GM12878 (cell line): ENCODE measurements around the gene SEMA7A. TPM values are rescaled to one million over a fixed set of nuclear protein-coding genes. Genes with fewer than 3 reads are reported as not detected.
A peak's percentile ranks its signal among the peaks of the same experiment; 100 is the strongest.

ENCODE experiments used
- ATAC-seq: fragments of 200-7000 bp; cut with Tn5 transposase; 3 replicates; pipeline ENCODE4 v1.9.1; 2020; ENCODE audit warnings: mild to moderate bottlenecking, moderate library complexity
- BruUV-seq: library from RNA; stranded (reverse); fragments of 400-500 nt; replicated peaks from 2 replicates; lab custom pipeline; 2021; lab: Mats Ljungman, UMichigan
- CTCF ChIA-PET: fragments of 300-600 bp; sonication (Branson Sonifier 250); formaldehyde crosslinking; extraction: SDS; loops from one replicate; lab custom pipeline; 2021; ENCODE audit warnings: inconsistent platforms; lab: Yijun Ruan, JAX
- POLR2A ChIA-PET: fragments of 350-600 bp; formaldehyde crosslinking; extraction: SDS; loops from one replicate; lab custom pipeline; 2021; ENCODE audit warnings: inconsistent platforms; lab: Charles Lee
- RAD21 ChIA-PET: fragments of 300-600 bp; sonication (Branson Sonifier 250); formaldehyde crosslinking; loops from one replicate; lab custom pipeline; 2023; ENCODE audit warnings: antibody characterized with exemption; ENCODE audit not compliant: unreplicated experiment; lab: Charles Lee
- SMC1A ChIA-PET: fragments of 300-600 bp; sonication (Branson Sonifier 250); formaldehyde crosslinking; loops from one replicate; lab custom pipeline; 2023; ENCODE audit not compliant: unreplicated experiment, uncharacterized antibody; lab: Charles Lee
- DNase-seq: peaks from one replicate; pipeline ENCODE4 v3.0.0-alpha.2; 2011; ENCODE audit warnings: low read depth, low spot score
- FAIRE-seq: peaks from 3 replicates; lab custom pipeline; 2011; peaks lifted over from hg19 to GRCh38; lab: Jason Lieb, UNC
- H2AFZ ChIP-seq: 2 replicates; pipeline ENCODE4 v1.6.0; 2011; ENCODE audit warnings: low read depth, low read length, control low read depth; ENCODE audit not compliant: control insufficient read depth
- H3K27ac ChIP-seq: 2 replicates; pipeline ENCODE4 v1.5.1; 2011; ENCODE audit warnings: control low read depth; ENCODE audit not compliant: control insufficient read depth, insufficient read depth
- H3K27me3 ChIP-seq, 2 experiments: replicated peaks in 1 of 2; 2 replicates each; pipeline versions ENCODE4 v1.6.0 to v1.6.1; 2011; ENCODE audit warnings: low read length in 1 of 2; ENCODE audit not compliant: control insufficient read depth in 2 of 2, insufficient read depth in 2 of 2
- H3K36me3 ChIP-seq, 2 experiments: 2 replicates each; pipeline ENCODE4 v1.5.1; 2011; ENCODE audit warnings: low read length in 1 of 2; ENCODE audit not compliant: control insufficient read depth in 2 of 2, insufficient read depth in 2 of 2
- H3K4me1 ChIP-seq: 2 replicates; pipeline ENCODE4 v1.6.1; 2011; ENCODE audit warnings: mild to moderate bottlenecking, low read length, moderate library complexity, mixed read lengths; ENCODE audit not compliant: control insufficient read depth, insufficient read depth
- H3K4me2 ChIP-seq: 2 replicates; pipeline ENCODE4 v1.6.0; 2011; ENCODE audit warnings: control low read depth; ENCODE audit not compliant: control insufficient read depth, insufficient read depth
- H3K4me3 ChIP-seq: fragments of 200-600 bp; sonication (generic); 2 replicates; pipeline ENCODE4 v1.5.1; 2016
- H3K79me2 ChIP-seq: 2 replicates; pipeline ENCODE4 v1.6.0; 2011; ENCODE audit warnings: low read length; ENCODE audit not compliant: control insufficient read depth, insufficient read depth
- H3K9ac ChIP-seq: 2 replicates; pipeline ENCODE4 v1.8.0; 2011; ENCODE audit warnings: low read length, control low read depth, mixed read lengths; ENCODE audit not compliant: control insufficient read depth, insufficient read depth
- H3K9me3 ChIP-seq: replicated peaks from 3 replicates; pipeline ENCODE4 v1.5.1; 2011; ENCODE audit warnings: mild to moderate bottlenecking, low read length; ENCODE audit not compliant: control insufficient read depth, insufficient read depth
- H4K20me1 ChIP-seq: 2 replicates; pipeline ENCODE4 v1.6.0; 2011; ENCODE audit not compliant: control insufficient read depth, insufficient read depth
- IKZF1 ChIP-seq: fragments of 450-650 bp; conservative IDR thresholded peaks from 2 replicates; pipeline ENCODE4 v1.6.1; 2017; ENCODE audit warnings: antibody characterized with exemption, mild to moderate bottlenecking
- IKZF2 ChIP-seq, 2 experiments: fragments of 450-650 bp; IDR thresholded peaks; 2 replicates each; pipeline ENCODE4 v1.6.1; 2017; ENCODE audit warnings: mild to moderate bottlenecking in 2 of 2, moderate library complexity in 2 of 2
- KAT2A ChIP-seq: conservative IDR thresholded peaks from 2 replicates; pipeline ENCODE4 v1.6.1; 2011; ENCODE audit warnings: low read depth, low read length; ENCODE audit not compliant: control insufficient read depth
- RUNX3 ChIP-seq: IDR thresholded peaks from 2 replicates; pipeline ENCODE4 v1.6.1; 2012; ENCODE audit warnings: low read length, inconsistent platforms
- SPI1 ChIP-seq: IDR thresholded peaks from 2 replicates; pipeline ENCODE4 v1.6.1; 2011; ENCODE audit warnings: low read depth, mild to moderate bottlenecking, low read length, moderate library complexity, borderline replicate concordance; ENCODE audit not compliant: insufficient read depth
- STAT3 ChIP-seq: IDR thresholded peaks from 2 replicates; pipeline ENCODE4 v1.6.1; 2011; ENCODE audit warnings: low read depth, low read length, improper control_type of control experiment
- in situ Hi-C: fragments of 300-500 bp; cut with MboI; formaldehyde crosslinking; loops from 9 replicates; pipeline ENCODE4 v1.14.3; 2018; ENCODE audit warnings: mixed read lengths
- intact Hi-C: fragments of 100-400 bp; cut with micrococcal nuclease; formaldehyde crosslinking; loops from one replicate; pipeline ENCODE4 v1.14.2; 2022; ENCODE audit not compliant: unreplicated experiment
- polyA plus RNA-seq, 11 experiments: library from polyadenylated mRNA; depleted of rRNA in 4 of 11; unstranded in 6 of 11; stranded (reverse) in 5 of 11; fragments of >200 nt; fragmentation: Nextera tagmentation in 4 of 11; fragmentation: Illumina TruSeq in 1 of 11; extraction: Ambion mirVana in 4 of 11; extraction: Trizol in 1 of 11; gene quantifications; 1 replicate in 1 of 11; 2 replicates in 10 of 11; pipeline versions ENCODE4 v1.2.1 to v1.2.3, GENCODE V29; 2011 to 2016; ENCODE audit warnings: inconsistent platforms in 2 of 11, missing spikeins in 2 of 11, low read depth in 1 of 11
- total RNA-seq, 4 experiments: library from RNA; depleted of rRNA in 3 of 4; stranded (reverse); fragments of >200 nt in 3 of 4; fragmentation: Illumina TruSeq in 1 of 4; extraction: Trizol in 1 of 4; gene quantifications; 2 replicates each; pipeline versions ENCODE4 v1.2.1 to v1.2.3, GENCODE V29; 2013 to 2021

The SEMA7A gene
- total and polyA plus RNA-seq, 10 of the 15 experiments (the other 5 are each of a cell fraction or from before 2014, with no cell fraction given): 0.08 to 112 (median 53.5) TPM

DNA sequence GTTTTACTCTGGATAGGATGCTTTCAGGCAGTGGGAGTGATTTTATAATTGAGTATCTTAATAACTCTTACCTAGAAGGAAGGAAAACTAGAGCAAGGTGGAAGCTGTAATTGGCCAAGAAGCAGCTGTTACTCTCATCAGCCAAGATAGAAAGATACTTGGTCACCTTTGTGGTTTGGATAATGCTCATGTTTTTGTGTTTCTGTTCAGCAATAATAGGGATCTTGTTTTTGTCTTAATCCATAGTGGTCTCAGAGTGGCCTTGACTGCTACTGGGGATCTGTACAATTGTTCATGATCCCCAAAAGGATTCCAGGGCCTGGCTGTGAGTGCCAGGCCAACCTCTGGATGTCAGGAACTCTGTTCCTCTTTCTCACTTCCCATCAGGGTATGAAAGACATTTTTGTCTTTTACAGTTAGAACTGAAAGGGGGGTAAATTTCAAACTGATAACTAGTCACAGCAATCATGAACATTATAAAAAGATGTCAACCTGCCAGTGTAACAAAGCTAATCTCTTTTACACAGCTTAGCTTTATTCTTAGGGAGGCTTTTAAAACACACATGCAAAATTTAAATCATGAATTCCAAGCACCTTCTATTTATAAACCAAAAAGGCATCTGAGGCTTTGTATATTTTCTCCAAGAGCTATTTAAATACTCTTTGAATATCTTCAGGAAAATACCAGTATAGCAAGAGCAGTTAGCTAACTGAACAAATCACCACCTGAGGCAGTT, 21.2 kb upstream of the SEMA7A start:
- RAD21 ChIA-PET: interaction anchor here (0.6 to 2.3 kb wide), 8 partner anchors 24 to 86 kb away, joined by 3 to 6 read pairs (median 3); partner anchors contain the start of gene ARID3B
- peaks cover 17 to 42% of the 10 kb centered on the region in 2 experiments for H3K36me3 ChIP-seq
- FAIRE-seq: peak; percentile 57
- no peak for DNase-seq
- ATAC-seq: peak; percentile 60
- H3K9me3 ChIP-seq: no peaks in the 10 kb centered on the region
- TF ChIP-seq KAT2A: no peak
- TF ChIP-seq SPI1: peak; percentile 78; the same call in 1 of the 2 replicates
- 0 out of 2 replicates have a peak, but pooled peaks have one; percentile 16 for TF ChIP-seq RUNX3
- no peak for TF ChIP-seq STAT3
- TF ChIP-seq IKZF2 (IDR thresholded peaks at IDR 0.05): peak; percentile 19 to 40; a peak in 2 of 4 replicates
- peak; percentile 46; the same call in 1 of the 2 replicates for TF ChIP-seq IKZF1
- peak overlapping the region; percentile 29 for H3K27ac ChIP-seq
- in situ Hi-C loops: no loop called here
- peaks cover 24% of the 10 kb centered on the region for H3K4me1 ChIP-seq
- SMC1A ChIA-PET: interaction anchor here (0.6 to 3.1 kb wide), 13 partner anchors 10 to 88 kb away, joined by 3 to 23 read pairs (median 3); no protein-coding TSS in a partner anchor
- H3K4me3 ChIP-seq: 0 out of 2 replicates have a peak overlapping the region, but pooled peaks have one; percentile 3
- H3K4me2 ChIP-seq: peak overlapping the region; percentile 36
- BruUV-seq: no TSS peak
- intact Hi-C loops: no loop called here
- H4K20me1 ChIP-seq: no peaks in the 10 kb centered on the region
- H2AFZ ChIP-seq: no peak overlapping the region
- H3K79me2 ChIP-seq: peaks cover 24% of the 10 kb centered on the region
- no peaks in the 10 kb centered on the region for H3K27me3 ChIP-seq
- POLR2A ChIA-PET: interaction anchor here (1.0 to 1.7 kb wide), 3 partner anchors 12 to 29 kb away, joined by 3 to 4 read pairs (median 4); no protein-coding TSS in a partner anchor
- CTCF ChIA-PET: interaction anchor here (1.0 to 3.6 kb wide), 12 partner anchors 8 to 92 kb away, joined by 3 to 18 read pairs (median 5); no protein-coding TSS in a partner anchor
- no peak overlapping the region for H3K9ac ChIP-seq
